Activated CD8-positive, alpha-beta T cell treated with anti-CD3 and anti-CD28 coated beads, Interleukin-2, amount 10 ng/mL, durations not matched to agents 7 days and 5 days (primary cell): ENCODE measurements around the gene PHAF1. TPM values are rescaled to one million over a fixed set of nuclear protein-coding genes. Genes with fewer than 3 reads are reported as not detected.

Source experiments
- ATAC-seq: fragments of 150-1000 bp; cut with Tn5 transposase; one replicate; pipeline ENCODE4 v1.10.0; 2021; ENCODE audit warnings: moderate library complexity
- CTCF ChIA-PET: fragments of 350-600 bp; sonication (Branson Sonifier 250); formaldehyde crosslinking; loops from one replicate; lab custom pipeline; 2021; ENCODE audit warnings: antibody characterized with exemption; lab: Charles Lee
- POLR2A ChIA-PET: fragments of 350-600 bp; sonication (Branson Sonifier 250); formaldehyde crosslinking; loops from one replicate; lab custom pipeline; 2021; ENCODE audit warnings: antibody characterized with exemption; lab: Charles Lee
- DNase-seq: peaks from one replicate; pipeline ENCODE4 v3.0.0-alpha.2; 2020
- H3K27ac Mint-ChIP-seq: one replicate; pipeline ENCODE4 v1.8.0; 2021; ENCODE audit warnings: mild to moderate bottlenecking, mixed read lengths
- H3K27me3 Mint-ChIP-seq: one replicate; pipeline ENCODE4 v1.8.0; 2021; ENCODE audit warnings: low read depth, mixed read lengths
- H3K36me3 Mint-ChIP-seq: one replicate; pipeline ENCODE4 v1.8.0; 2021; ENCODE audit warnings: low read depth, mixed read lengths
- H3K4me1 Mint-ChIP-seq: one replicate; pipeline ENCODE4 v1.8.0; 2021; ENCODE audit warnings: low read depth, mixed read lengths
- H3K4me3 Mint-ChIP-seq: one replicate; pipeline ENCODE4 v1.8.0; 2021; ENCODE audit warnings: mild to moderate bottlenecking, mixed read lengths
- H3K9me3 Mint-ChIP-seq: one replicate; pipeline ENCODE4 v1.8.0; 2022; ENCODE audit warnings: mixed read lengths; ENCODE audit not compliant: insufficient read depth
- total RNA-seq, 2 experiments: library from RNA; stranded (reverse); gene quantifications; one replicate each; pipeline ENCODE4 v1.2.3, GENCODE V29; 2021

PHAF1 gene
- total RNA-seq, 2 experiments from 2014 or later, result 16.5 TPM

- H3K9me3 Mint-ChIP-seq, result no peaks in the 10 kb centered on the region
- H3K4me1 Mint-ChIP-seq, result peaks cover 59% of the 10 kb centered on the region
- ChIA-PET POLR2A (interaction anchor here (0.7 kb wide), 1 partner anchor 12 kb away, joined by 3 read pairs; no protein-coding TSS in a partner anchor), CTCF (interaction anchor here (0.7 to 3.2 kb wide), 6 partner anchors 11 to 118 kb away, joined by 3 to 17 read pairs (median 8); partner anchors contain the start of gene FBXL8)
- H3K4me3 Mint-ChIP-seq, result peak overlapping the region; percentile 42
- DNase-seq (no peak), ATAC-seq (no peak)
- H3K27me3 Mint-ChIP-seq, result peaks cover 49% of the 10 kb centered on the region
- no peak overlapping the region for H3K27ac Mint-ChIP-seq
- H3K36me3 Mint-ChIP-seq, result peaks cover 10% of the 10 kb centered on the region
These were observed 61.4 kb downstream of the PHAF1 start for GRCh38 chr16:67170949-67171649.

DNA sequence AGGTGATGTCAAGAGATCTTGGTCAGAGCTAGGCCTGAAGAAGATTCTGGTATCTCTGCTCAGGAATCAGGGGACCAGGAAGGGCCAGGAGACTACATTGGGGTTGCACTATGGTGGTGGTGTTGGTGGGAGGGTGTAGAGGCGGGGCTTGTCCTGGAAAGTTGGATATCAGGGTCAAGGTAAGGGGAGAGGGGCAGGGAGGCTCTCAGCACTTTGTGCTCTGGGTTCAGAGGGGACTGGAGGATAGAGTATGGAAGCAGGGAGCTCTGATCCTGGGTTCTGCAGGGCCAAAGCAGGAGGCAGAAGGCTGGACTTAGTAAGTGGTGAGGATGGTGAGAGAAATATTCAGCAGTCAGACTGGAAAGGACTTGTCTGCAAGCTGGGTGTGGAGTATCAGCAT, 63.6 kb downstream of the PHAF1 start:
- Mint-ChIP-seq H3K4me1 (peaks cover 61% of the 10 kb centered on the region), H3K27me3 (peaks cover 42% of the 10 kb centered on the region), H3K9me3 (no peaks in the 10 kb centered on the region), H3K4me3 (peak overlapping the region; percentile 74), H3K27ac (peak overlapping the region; percentile 63), H3K36me3 (peaks cover 18% of the 10 kb centered on the region)
- ATAC-seq, result no peak
- ChIA-PET CTCF (interaction anchor here (0.6 to 6.6 kb wide), 8 partner anchors 11 to 465 kb away, joined by 3 to 47 read pairs (median 5); partner anchors contain the start of genes FBXL8, MATCAP1 and TRADD), POLR2A (interaction anchor here (1.1 to 3.2 kb wide), 3 partner anchors 9 to 13 kb away, joined by 3 to 13 read pairs (median 3); partner anchors contain the start of genes FBXL8, HSF4 and TRADD)
- DNase-seq, result no peak

DNA sequence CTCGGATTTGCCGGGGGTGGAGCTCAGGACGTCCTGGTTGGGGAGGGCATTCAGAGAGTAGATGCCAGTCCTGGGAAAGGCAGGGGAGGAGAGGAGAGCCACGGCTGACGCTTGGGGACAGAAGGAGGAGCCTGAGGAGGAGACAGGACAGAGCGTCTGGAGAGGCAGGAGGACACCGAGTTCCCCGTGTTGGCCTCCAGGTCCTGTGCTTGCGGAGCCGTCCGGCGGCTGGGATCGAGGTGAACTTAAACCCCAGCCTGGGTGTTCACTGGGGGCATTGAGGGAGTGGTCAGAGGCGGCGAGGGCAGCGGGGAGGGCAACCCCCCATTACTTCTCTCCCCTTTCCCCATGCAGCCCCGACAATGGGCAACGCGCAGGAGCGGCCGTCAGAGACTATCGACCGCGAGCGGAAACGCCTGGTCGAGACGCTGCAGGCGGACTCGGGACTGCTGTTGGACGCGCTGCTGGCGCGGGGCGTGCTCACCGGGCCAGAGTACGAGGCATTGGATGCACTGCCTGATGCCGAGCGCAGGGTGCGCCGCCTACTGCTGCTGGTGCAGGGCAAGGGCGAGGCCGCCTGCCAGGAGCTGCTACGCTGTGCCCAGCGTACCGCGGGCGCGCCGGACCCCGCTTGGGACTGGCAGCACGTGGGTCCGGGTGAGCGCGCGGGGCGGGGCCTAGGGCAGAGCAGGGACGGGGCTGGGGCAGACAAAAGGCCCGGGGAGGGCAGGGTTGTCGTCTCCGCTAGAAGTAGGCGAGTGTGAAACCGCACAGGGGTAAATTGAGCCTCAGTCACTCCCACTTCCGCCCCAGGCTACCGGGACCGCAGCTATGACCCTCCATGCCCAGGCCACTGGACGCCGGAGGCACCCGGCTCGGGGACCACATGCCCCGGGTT, 64.3 kb downstream of the PHAF1 start:
- CTCF ChIA-PET, result interaction anchor here (0.6 to 6.6 kb wide), 7 partner anchors 11 to 466 kb away, joined by 3 to 47 read pairs (median 6); partner anchors contain the start of genes FBXL8, MATCAP1 and TRADD
- DNase-seq (peak; percentile 76), ATAC-seq (peak; percentile 77)
- H3K4me1 Mint-ChIP-seq, result peaks cover 67% of the 10 kb centered on the region
- peaks cover 20% of the 10 kb centered on the region for H3K36me3 Mint-ChIP-seq
- peaks cover 42% of the 10 kb centered on the region for H3K27me3 Mint-ChIP-seq
- peak overlapping the region; percentile 47 for H3K27ac Mint-ChIP-seq
- H3K4me3 Mint-ChIP-seq, result peak overlapping the region; percentile 74
- no peaks in the 10 kb centered on the region for H3K9me3 Mint-ChIP-seq
- POLR2A ChIA-PET, result interaction anchor here (0.6 to 3.2 kb wide), 6 partner anchors 10 to 162 kb away, joined by 3 to 13 read pairs (median 4); partner anchors contain the start of genes FBXL8, HSF4 and TRADD

- H3K27ac Mint-ChIP-seq, result no peak overlapping the region
- no peak for ATAC-seq
- POLR2A ChIA-PET, result interaction anchor here (2.2 to 3.2 kb wide), 2 partner anchors 11 to 15 kb away, joined by 11 to 13 read pairs; partner anchors contain the start of genes FBXL8 and TRADD
- H3K27me3 Mint-ChIP-seq, result peaks cover 41% of the 10 kb centered on the region
- H3K4me1 Mint-ChIP-seq, result peaks cover 62% of the 10 kb centered on the region
- H3K4me3 Mint-ChIP-seq, result no peak overlapping the region
- H3K36me3 Mint-ChIP-seq, result peaks cover 22% of the 10 kb centered on the region
- no peaks in the 10 kb centered on the region for H3K9me3 Mint-ChIP-seq
- DNase-seq, result no peak
- CTCF ChIA-PET, result interaction anchor here (1.3 to 6.6 kb wide), 6 partner anchors 8 to 197 kb away, joined by 3 to 47 read pairs (median 18); partner anchors contain the start of genes FBXL8, MATCAP1 and TRADD
These were observed 65.0 kb downstream of the PHAF1 start for GRCh38 chr16:67174706-67175231.

- ChIA-PET CTCF (interaction anchor here (0.8 to 6.6 kb wide), 9 partner anchors 8 to 296 kb away, joined by 3 to 47 read pairs (median 6); partner anchors contain the start of genes FBXL8, MATCAP1, PDP2 and TRADD), POLR2A (interaction anchor here (1.0 to 2.2 kb wide), 4 partner anchors 12 to 69 kb away, joined by 3 to 11 read pairs (median 4); partner anchors contain the start of genes FBXL8 and TRADD)
- peaks cover 29% of the 10 kb centered on the region for H3K27me3 Mint-ChIP-seq
- H3K36me3 Mint-ChIP-seq, result peaks cover 22% of the 10 kb centered on the region
- DNase-seq (no peak), ATAC-seq (no peak)
- H3K27ac Mint-ChIP-seq, result no peak overlapping the region
- H3K4me1 Mint-ChIP-seq, result peaks cover 50% of the 10 kb centered on the region
- H3K4me3 Mint-ChIP-seq, result no peak overlapping the region
- no peaks in the 10 kb centered on the region for H3K9me3 Mint-ChIP-seq
These were observed 66.9 kb downstream of the PHAF1 start for GRCh38 chr16:67176662-67177061.

- ATAC-seq (peak; percentile 55), DNase-seq (peak; percentile 69)
- Mint-ChIP-seq H3K9me3 (no peaks in the 10 kb centered on the region), H3K36me3 (peaks cover 22% of the 10 kb centered on the region), H3K4me1 (peaks cover 45% of the 10 kb centered on the region), H3K27ac (no peak overlapping the region), H3K27me3 (peaks cover 21% of the 10 kb centered on the region), H3K4me3 (peak overlapping the region; percentile 61)
- POLR2A ChIA-PET, result interaction anchor here (0.6 kb wide), 1 partner anchor 70 kb away, joined by 3 read pairs; no protein-coding TSS in a partner anchor
- CTCF ChIA-PET, result interaction anchor here (0.8 to 6.6 kb wide), 6 partner anchors 9 to 297 kb away, joined by 3 to 47 read pairs (median 5); partner anchors contain the start of genes FBXL8, PDP2 and TRADD
These were observed 68.3 kb downstream of the PHAF1 start for GRCh38 chr16:67177743-67178699.

- H3K27me3 Mint-ChIP-seq, result peaks cover 11% of the 10 kb centered on the region
- H3K27ac Mint-ChIP-seq, result no peak overlapping the region
- H3K36me3 Mint-ChIP-seq, result peaks cover 20% of the 10 kb centered on the region
- ChIA-PET CTCF (interaction anchor here (0.7 to 1.5 kb wide), 5 partner anchors 10 to 162 kb away, joined by 3 to 11 read pairs (median 5); partner anchors contain the start of genes FBXL8 and TRADD), POLR2A (no interaction called here)
- no peak overlapping the region for H3K4me3 Mint-ChIP-seq
- peaks cover 31% of the 10 kb centered on the region for H3K4me1 Mint-ChIP-seq
- ATAC-seq (no peak), DNase-seq (peak; percentile 48)
- no peaks in the 10 kb centered on the region for H3K9me3 Mint-ChIP-seq
These were observed 69.8 kb downstream of the PHAF1 start for GRCh38 chr16:67179421-67180080.

DNA sequence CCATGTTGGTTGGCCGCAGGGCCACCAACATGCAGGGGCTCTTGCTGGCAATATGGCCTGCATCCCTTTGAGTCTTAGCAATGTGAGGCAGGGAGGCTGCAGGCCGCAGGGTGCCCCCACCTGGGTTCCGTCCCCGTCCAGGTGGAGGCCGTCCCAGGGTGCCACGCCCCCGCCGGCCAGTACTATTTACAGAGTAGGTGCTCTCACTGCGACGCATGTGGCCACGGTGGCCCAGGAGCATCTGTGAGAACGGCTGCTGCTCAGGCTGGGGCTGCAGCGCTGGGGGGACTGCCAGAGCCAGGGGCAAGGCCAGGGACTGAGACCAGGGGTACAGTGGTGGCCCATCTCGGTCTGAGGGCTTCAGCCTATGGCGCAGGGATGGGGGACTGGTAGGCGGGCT, 70.4 kb downstream of the PHAF1 start:
- ATAC-seq, result no peak
- Mint-ChIP-seq H3K36me3 (peaks cover 20% of the 10 kb centered on the region), H3K27ac (no peak overlapping the region), H3K9me3 (no peaks in the 10 kb centered on the region), H3K4me1 (peaks cover 34% of the 10 kb centered on the region), H3K27me3 (peaks cover 14% of the 10 kb centered on the region), H3K4me3 (no peak overlapping the region)
- CTCF ChIA-PET, result interaction anchor here (1.0 to 1.5 kb wide), 4 partner anchors 11 to 162 kb away, joined by 5 to 11 read pairs (median 6); partner anchors contain the start of genes FBXL8 and TRADD
- POLR2A ChIA-PET, result no interaction called here
- no peak for DNase-seq

DNA sequence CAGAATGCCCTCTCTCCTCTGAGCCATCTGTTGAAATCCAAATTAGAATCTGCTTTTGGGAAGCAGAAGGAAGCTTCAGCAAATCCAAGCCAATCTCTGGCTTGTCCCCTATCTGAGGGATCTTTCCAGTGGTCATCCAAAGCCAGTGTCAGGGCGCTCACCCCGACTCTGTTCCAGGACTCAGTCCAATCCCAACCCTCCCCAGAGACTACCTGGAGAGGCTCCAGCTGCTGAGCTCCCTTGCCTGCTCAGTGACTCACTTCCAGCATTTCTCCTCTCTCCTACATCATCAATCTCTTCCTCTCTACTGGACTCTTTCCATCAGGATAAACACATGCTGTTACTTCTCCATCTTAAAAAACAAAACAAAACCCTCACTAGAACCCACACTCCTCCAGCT, 71.6 kb downstream of the PHAF1 start:
- Mint-ChIP-seq H3K9me3 (no peaks in the 10 kb centered on the region), H3K36me3 (peaks cover 15% of the 10 kb centered on the region), H3K4me1 (peaks cover 37% of the 10 kb centered on the region), H3K4me3 (no peak overlapping the region), H3K27me3 (peaks cover 21% of the 10 kb centered on the region), H3K27ac (no peak overlapping the region)
- ChIA-PET CTCF (interaction anchor here (0.9 kb wide), 2 partner anchors 12 to 164 kb away, joined by 3 read pairs; no protein-coding TSS in a partner anchor), POLR2A (no interaction called here)
- ATAC-seq (no peak), DNase-seq (no peak)
